PFSK-1 (cell line): ENCODE measurements around the gene GNG4.

Source experiments
- FOXP2 ChIP-seq: optimal IDR thresholded peaks from 2 replicates; pipeline ENCODE3; 2011; ENCODE audit warnings: borderline replicate concordance, control low read depth, inconsistent platforms; ENCODE audit not compliant: insufficient read depth; ENCODE audit errors: extremely low read length, extremely low read depth
- POLR2AphosphoS5 ChIP-seq: IDR thresholded peaks from 2 replicates; pipeline ENCODE4 v1.6.1; 2012; ENCODE audit warnings: low read depth, mild to moderate bottlenecking, control low read depth, low read length, moderate library complexity
- REST ChIP-seq, 2 experiments: IDR thresholded peaks; 2 replicates each; pipeline versions ENCODE4 v1.6.1 to v1.8.0; 2011 to 2012; ENCODE audit warnings: low read depth in 2 of 2, low read length in 2 of 2, control low read depth in 1 of 2, inconsistent platforms in 1 of 2, mild to moderate bottlenecking in 1 of 2, moderate library complexity in 1 of 2; ENCODE audit not compliant: insufficient read depth in 1 of 2
- SIN3A ChIP-seq: IDR thresholded peaks from 2 replicates; pipeline ENCODE4 v1.6.1; 2012; ENCODE audit warnings: mild to moderate bottlenecking, low read length, moderate library complexity, borderline replicate concordance; ENCODE audit not compliant: insufficient read depth
- TAF1 ChIP-seq: IDR thresholded peaks from 2 replicates; pipeline ENCODE4 v1.6.1; 2012; ENCODE audit warnings: low read length, control low read depth, borderline replicate concordance; ENCODE audit not compliant: insufficient read depth

GNG4 gene

GRCh38 chr1:235515844-235516512, 133.6 kb downstream of the GNG4 start:
- TF ChIP-seq FOXP2: no peak
- TF ChIP-seq SIN3A: no peak
- TF ChIP-seq REST (IDR thresholded peaks at IDR 0.05; ENCODE audit: insufficient read depth in 1 of 2, low read depth in 2 of 2, low read length in 2 of 2): no peak
- no peak for TF ChIP-seq POLR2AphosphoS5
- no peak for TF ChIP-seq TAF1

- TF ChIP-seq TAF1 (no peak), REST (IDR thresholded peaks at IDR 0.05; ENCODE audit: insufficient read depth in 1 of 2, low read depth in 2 of 2, low read length in 2 of 2) (no peak), FOXP2 (no peak)
Measured at GRCh38 chr1:235513495-235514366, 135.9 kb downstream of the GNG4 start.

GRCh38 chr1:235511470-235512240, 137.9 kb downstream of the GNG4 start:
- TF ChIP-seq TAF1 (no peak), FOXP2 (no peak), REST (IDR thresholded peaks at IDR 0.05; ENCODE audit: insufficient read depth in 1 of 2, low read depth in 2 of 2, low read length in 2 of 2) (no peak), SIN3A (no peak), POLR2AphosphoS5 (no peak)

GRCh38 chr1:235510823-235511222, 138.8 kb downstream of the GNG4 start:
- TF ChIP-seq TAF1 (no peak), SIN3A (no peak), REST (IDR thresholded peaks at IDR 0.05; ENCODE audit: insufficient read depth in 1 of 2, low read depth in 2 of 2, low read length in 2 of 2) (no peak), POLR2AphosphoS5 (no peak), FOXP2 (no peak)
